Caki2 (cell line): Measurements from ENCODE around the gene IL36RN. TPM values are rescaled to one million over a fixed set of nuclear protein-coding genes. Genes with fewer than 3 reads are reported as not detected.

Source experiments
- total RNA-seq: library from RNA; depleted of rRNA; stranded (reverse); fragments of >200 nt; shearing (Covaris generic); gene quantifications from 2 replicates; pipeline ENCODE4 v1.2.3, GENCODE V29; 2014; ENCODE audit warnings: low replicate concordance; rRNA removed

Gene IL36RN
- total RNA-seq, 1 experiment from 2014 or later: not detected

Other genes with a start within 250 kb of the IL36RN start
- gene IL1B, start 222.4 kb upstream of the IL36RN start, total RNA-seq: not detected in 2 replicates
- not detected in 2 replicates for gene IL37, start 148.0 kb upstream of the IL36RN start, total RNA-seq
- not detected in 2 replicates for gene IL36G, start 81.2 kb upstream of the IL36RN start, total RNA-seq
- gene IL36A, start 53.7 kb upstream of the IL36RN start, total RNA-seq: not detected in 2 replicates
- not detected in 2 replicates for gene IL36B, start 6.3 kb upstream of the IL36RN start, total RNA-seq
- not detected in 2 replicates for gene IL1F10, start 8.8 kb downstream of the IL36RN start, total RNA-seq
- 0.78 and 2.6 TPM in 2 replicates for gene IL1RN, start 68.4 kb downstream of the IL36RN start, total RNA-seq
- 27.0 and 53.8 TPM in 2 replicates for gene PSD4, start 114.8 kb downstream of the IL36RN start, total RNA-seq
- gene PAX8, start 219.7 kb downstream of the IL36RN start, total RNA-seq: 50.7 and 89.7 TPM in 2 replicates